Stimulated activated CD4-positive, alpha-beta T cell treated with anti-CD3 and anti-CD28 coated beads, Interleukin-2, amount 100 ng/mL, for 4 hours (primary cell): Measurements from ENCODE around the gene DEDD.

ENCODE experiments used
- DNase-seq: peaks from one replicate; pipeline ENCODE4 v3.0.0-alpha.2; 2020; ENCODE audit warnings: low read depth

DEDD gene

GRCh38 chr1:161132410-161133219, at the start of gene DEDD:
Gene DEDD (minus strand): TSS chr1:161132667. CDS start chr1:161124462, 8,205 bp downstream.
- DNase-seq: peak; percentile 88

- DNase-seq: peak; percentile 62
These were observed 49.7 kb upstream of the DEDD start for GRCh38 chr1:161182214-161182613.

GRCh38 chr1:161180639-161181038, 48.2 kb upstream of the DEDD start:
- DNase-seq: no peak

- DNase-seq: no peak
These were observed 47.2 kb upstream of the DEDD start for GRCh38 chr1:161179698-161180097.

- DNase-seq: no peak
These were observed 45.4 kb upstream of the DEDD start for GRCh38 chr1:161177936-161178244.

GRCh38 chr1:161177112-161177935, 44.9 kb upstream of the DEDD start, which contains the start of gene B4GALT3:
Gene B4GALT3 (minus strand): TSS chr1:161177507. CDS start chr1:161176060, 1,447 bp downstream.
- DNase-seq: peak; percentile 95

GRCh38 chr1:161176468-161177111, 44.1 kb upstream of the DEDD start:
- no peak for DNase-seq

GRCh38 chr1:161175771-161176453, 43.4 kb upstream of the DEDD start:
- no peak for DNase-seq

GRCh38 chr1:161174911-161175310, 42.4 kb upstream of the DEDD start:
- DNase-seq: no peak

- no peak for DNase-seq
These were observed 41.2 kb upstream of the DEDD start for GRCh38 chr1:161173711-161174110.

GRCh38 chr1:161172776-161173376, 40.4 kb upstream of the DEDD start:
- DNase-seq: no peak

GRCh38 chr1:161172349-161172748, 39.9 kb upstream of the DEDD start:
- DNase-seq: no peak

GRCh38 chr1:161171696-161172095, 39.2 kb upstream of the DEDD start:
- no peak for DNase-seq

- no peak for DNase-seq
These were observed 38.7 kb upstream of the DEDD start for GRCh38 chr1:161171191-161171590.

- no peak for DNase-seq
These were observed 36.4 kb upstream of the DEDD start for GRCh38 chr1:161168906-161169305.

- no peak for DNase-seq
These were observed 34.4 kb upstream of the DEDD start for GRCh38 chr1:161166669-161167548.

- DNase-seq: peak; percentile 82
These were observed 33.5 kb upstream of the DEDD start, which contains the start of gene PPOX for GRCh38 chr1:161165742-161166668. Gene PPOX (plus strand): TSS chr1:161166426. CDS start chr1:161166848, 422 bp downstream.

GRCh38 chr1:161164901-161165610, 32.6 kb upstream of the DEDD start:
- DNase-seq: no peak

GRCh38 chr1:161163793-161164192, 31.3 kb upstream of the DEDD start:
- no peak for DNase-seq
